ENCODE results near the gene TRAPPC1.

DNA sequence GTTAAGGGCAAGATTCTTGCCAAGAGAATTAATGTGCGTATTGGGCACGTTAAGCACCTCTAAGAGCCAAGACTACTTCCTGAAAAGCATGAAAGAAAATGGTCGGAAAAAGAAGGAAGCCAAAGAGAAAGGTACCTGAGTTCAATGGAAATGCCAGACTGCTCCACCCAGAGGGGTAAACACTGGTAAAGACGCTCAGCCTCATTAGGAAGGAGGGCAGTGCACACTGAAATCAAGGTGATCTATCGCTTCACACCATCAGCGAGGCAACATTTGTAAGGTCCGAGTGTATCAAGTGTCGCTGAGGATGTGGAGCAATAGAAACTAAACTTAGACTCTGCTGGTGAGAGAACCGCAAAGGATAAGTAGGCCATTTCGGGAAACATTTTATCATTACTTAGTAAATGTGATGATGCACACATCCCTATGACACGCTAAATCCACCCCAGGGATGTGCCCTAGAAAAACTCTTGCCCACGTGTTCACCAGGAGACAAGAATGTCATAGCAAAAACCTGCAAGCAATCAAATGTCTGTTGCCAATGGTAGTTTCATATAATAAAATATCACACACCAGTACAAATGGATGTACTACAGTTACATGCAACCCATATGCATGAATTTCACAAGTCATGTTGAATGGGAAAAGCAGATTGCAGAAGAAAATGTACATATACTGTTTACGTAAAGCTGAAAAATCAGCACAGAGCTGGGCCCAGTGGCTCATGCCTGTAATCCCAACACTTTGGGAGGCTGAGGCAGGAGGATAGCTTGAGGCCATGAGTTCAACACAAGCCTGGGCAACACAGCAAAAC is 23.9 kb upstream of the TRAPPC1 start:
- TF ChIP-seq, protein P1, sequence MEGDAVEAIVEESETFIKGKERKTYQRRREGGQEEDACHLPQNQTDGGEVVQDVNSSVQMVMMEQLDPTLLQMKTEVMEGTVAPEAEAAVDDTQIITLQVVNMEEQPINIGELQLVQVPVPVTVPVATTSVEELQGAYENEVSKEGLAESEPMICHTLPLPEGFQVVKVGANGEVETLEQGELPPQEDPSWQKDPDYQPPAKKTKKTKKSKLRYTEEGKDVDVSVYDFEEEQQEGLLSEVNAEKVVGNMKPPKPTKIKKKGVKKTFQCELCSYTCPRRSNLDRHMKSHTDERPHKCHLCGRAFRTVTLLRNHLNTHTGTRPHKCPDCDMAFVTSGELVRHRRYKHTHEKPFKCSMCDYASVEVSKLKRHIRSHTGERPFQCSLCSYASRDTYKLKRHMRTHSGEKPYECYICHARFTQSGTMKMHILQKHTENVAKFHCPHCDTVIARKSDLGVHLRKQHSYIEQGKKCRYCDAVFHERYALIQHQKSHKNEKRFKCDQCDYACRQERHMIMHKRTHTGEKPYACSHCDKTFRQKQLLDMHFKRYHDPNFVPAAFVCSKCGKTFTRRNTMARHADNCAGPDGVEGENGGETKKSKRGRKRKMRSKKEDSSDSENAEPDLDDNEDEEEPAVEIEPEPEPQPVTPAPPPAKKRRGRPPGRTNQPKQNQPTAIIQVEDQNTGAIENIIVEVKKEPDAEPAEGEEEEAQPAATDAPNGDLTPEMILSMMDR (IDR thresholded peaks at IDR 0.05) = no peak
- TF ChIP-seq EP300 (IDR thresholded peaks at IDR 0.05) = no peak

Measured in sigmoid colon (tissue), 4 donors.